RWPE1 (cell line): Measurements from ENCODE around the gene TMEM256.
A peak's percentile ranks its signal among the peaks of the same experiment; 100 is the strongest.

ENCODE experiments used
- CTCF ChIA-PET: fragments of 350-600 bp; sonication (Branson Sonifier 250); formaldehyde crosslinking; extraction: SDS; loops from one replicate; lab custom pipeline; 2021; lab: Yijun Ruan, JAX
- POLR2A ChIA-PET: fragments of 400-600 bp; formaldehyde crosslinking; extraction: SDS; loops from one replicate; lab custom pipeline; 2020; ENCODE audit warnings: antibody characterized with exemption; ENCODE audit not compliant: low non-redundant PET; lab: Yijun Ruan, JAX
- DNase-seq: peaks from one replicate; pipeline ENCODE4 v3.0.0; 2012; ENCODE audit warnings: low spot score
- H3K27ac ChIP-seq: fragments of 450-650 bp; 2 replicates; pipeline ENCODE4 v1.5.1; 2017
- TF ChIP-seq, protein P1 (sequence below): fragments of 450-650 bp; conservative IDR thresholded peaks from 2 replicates; pipeline ENCODE4 v1.5.1; 2017; ENCODE audit warnings: low read depth, mild to moderate bottlenecking

TMEM256 gene

DNA sequence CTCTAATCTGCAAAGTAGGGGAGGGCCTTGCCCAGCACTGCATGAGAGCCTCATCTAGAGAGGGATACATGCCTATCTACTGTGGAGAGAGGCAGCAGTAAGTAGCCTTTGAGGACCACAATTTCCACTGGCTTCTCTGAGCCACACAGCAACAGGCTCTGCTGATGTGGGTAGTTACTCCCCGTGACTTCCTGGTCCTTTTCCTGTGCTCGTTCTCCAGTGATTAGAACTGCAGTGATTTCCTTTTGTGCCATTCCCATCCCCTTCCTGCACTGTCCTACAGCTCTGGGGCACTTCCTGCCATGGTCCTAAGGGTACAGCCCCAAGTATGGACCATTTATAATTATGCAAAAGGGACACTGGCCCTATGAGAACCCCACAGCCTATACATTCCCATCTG is 12.6 kb downstream of the TMEM256 start:
- ChIA-PET POLR2A (no interaction called here), CTCF (no interaction called here)
- DNase-seq, result no peak
- TF ChIP-seq, protein P1, sequence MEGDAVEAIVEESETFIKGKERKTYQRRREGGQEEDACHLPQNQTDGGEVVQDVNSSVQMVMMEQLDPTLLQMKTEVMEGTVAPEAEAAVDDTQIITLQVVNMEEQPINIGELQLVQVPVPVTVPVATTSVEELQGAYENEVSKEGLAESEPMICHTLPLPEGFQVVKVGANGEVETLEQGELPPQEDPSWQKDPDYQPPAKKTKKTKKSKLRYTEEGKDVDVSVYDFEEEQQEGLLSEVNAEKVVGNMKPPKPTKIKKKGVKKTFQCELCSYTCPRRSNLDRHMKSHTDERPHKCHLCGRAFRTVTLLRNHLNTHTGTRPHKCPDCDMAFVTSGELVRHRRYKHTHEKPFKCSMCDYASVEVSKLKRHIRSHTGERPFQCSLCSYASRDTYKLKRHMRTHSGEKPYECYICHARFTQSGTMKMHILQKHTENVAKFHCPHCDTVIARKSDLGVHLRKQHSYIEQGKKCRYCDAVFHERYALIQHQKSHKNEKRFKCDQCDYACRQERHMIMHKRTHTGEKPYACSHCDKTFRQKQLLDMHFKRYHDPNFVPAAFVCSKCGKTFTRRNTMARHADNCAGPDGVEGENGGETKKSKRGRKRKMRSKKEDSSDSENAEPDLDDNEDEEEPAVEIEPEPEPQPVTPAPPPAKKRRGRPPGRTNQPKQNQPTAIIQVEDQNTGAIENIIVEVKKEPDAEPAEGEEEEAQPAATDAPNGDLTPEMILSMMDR, result no peak
- 0 out of 2 replicates have a peak overlapping the region, but pooled peaks have one; percentile 4 for H3K27ac ChIP-seq

GRCh38 chr17:7389924-7390910 is 13.7 kb downstream of the TMEM256 start:
- TF ChIP-seq, protein P1, result no peak
- ChIA-PET CTCF (no interaction called here), POLR2A (interaction anchor here (0.5 kb wide), 1 partner anchor 14 kb away, joined by 3 read pairs; the partner anchor contains the start of gene TMEM256)
- peak overlapping the region; percentile 6 for H3K27ac ChIP-seq
- DNase-seq, result no peak

GRCh38 chr17:7388856-7389255 is 15.0 kb downstream of the TMEM256 start:
- H3K27ac ChIP-seq, result peak overlapping the region; percentile 50
- POLR2A ChIA-PET, result no interaction called here
- CTCF ChIA-PET, result no interaction called here
- no peak for DNase-seq
- TF ChIP-seq, protein P1, result no peak

DNA sequence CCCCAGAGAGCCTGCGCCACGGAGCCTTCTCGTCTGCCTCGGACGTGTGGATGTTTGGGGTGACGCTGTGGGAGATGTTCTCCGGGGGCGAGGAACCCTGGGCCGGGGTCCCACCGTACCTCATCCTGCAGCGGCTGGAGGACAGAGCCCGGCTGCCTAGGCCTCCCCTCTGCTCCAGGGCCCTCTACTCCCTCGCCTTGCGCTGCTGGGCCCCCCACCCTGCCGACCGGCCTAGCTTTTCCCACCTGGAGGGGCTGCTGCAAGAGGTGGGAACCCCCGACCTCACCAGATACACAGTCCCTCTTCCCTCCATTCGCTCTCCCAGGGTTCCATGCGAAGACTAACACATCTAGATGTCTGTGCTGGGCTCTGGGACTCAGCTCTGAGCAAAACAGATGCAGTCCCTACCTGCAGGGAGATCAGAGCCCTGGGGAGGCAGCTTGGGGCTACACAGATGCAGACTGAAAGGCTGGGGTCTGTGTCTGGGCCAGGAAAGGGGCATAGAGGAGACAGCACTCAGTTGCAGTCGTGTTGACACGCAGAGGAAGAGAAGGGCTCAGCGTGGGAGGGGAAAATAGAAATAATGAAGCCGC is 19.3 kb downstream of the TMEM256 start:
- POLR2A ChIA-PET, result interaction anchor here (0.6 kb wide), 1 partner anchor 8 kb away, joined by 3 read pairs; no protein-coding TSS in a partner anchor
- CTCF ChIA-PET, result no interaction called here
- peak overlapping the region; percentile 42 for H3K27ac ChIP-seq

GRCh38 chr17:7383742-7384488 is 20.0 kb downstream of the TMEM256 start:
- no peak for DNase-seq
- CTCF ChIA-PET, result no interaction called here
- TF ChIP-seq, protein P1, result no peak
- POLR2A ChIA-PET, result interaction anchor here (0.6 kb wide), 1 partner anchor 7 kb away, joined by 3 read pairs; no protein-coding TSS in a partner anchor
- H3K27ac ChIP-seq, result no peak overlapping the region; the same call in 1 of the 2 replicates

More for the DNA sequence above, 19.3 kb downstream of the TMEM256 start:
- DNase-seq, result no peak
- TF ChIP-seq, protein P1, result no peak

GRCh38 chr17:7383371-7383741 is 20.5 kb downstream of the TMEM256 start:
- ChIA-PET CTCF (no interaction called here), POLR2A (no interaction called here)
- no peak for DNase-seq
- TF ChIP-seq, protein P1, result no peak
- H3K27ac ChIP-seq, result peak overlapping the region; percentile 17; the same call in 1 of the 2 replicates
